A673 (cell line): ENCODE results near the gene MICU1. TPM values are rescaled to one million over a fixed set of nuclear protein-coding genes. Genes with fewer than 3 reads are reported as not detected.

Experiments
- BruUV-seq: library from RNA; stranded (reverse); fragments of 400-500 nt; replicated peaks from 2 replicates; lab custom pipeline; 2021; lab: Mats Ljungman, UMichigan
- CTCF ChIA-PET: fragments of 300-600 bp; sonication (Branson Sonifier 250); formaldehyde crosslinking; loops from one replicate; lab custom pipeline; 2022; ENCODE audit warnings: antibody characterized with exemption; lab: Charles Lee
- POLR2A ChIA-PET: fragments of 300-600 bp; sonication (Branson Sonifier 250); formaldehyde crosslinking; loops from one replicate; lab custom pipeline; 2022; ENCODE audit warnings: antibody characterized with exemption; ENCODE audit not compliant: low non-redundant PET; lab: Charles Lee
- DNase-seq: peaks from one replicate; pipeline ENCODE4 v3.0.0-alpha.2; 2015; ENCODE audit warnings: low spot score
- H3K27ac ChIP-seq: fragments of 200-600 bp; sonication (generic); 2 replicates; pipeline ENCODE4 v1.5.1; 2016; ENCODE audit warnings: mixed run types, low read depth, mild to moderate bottlenecking, mixed read lengths, antibody characterized with exemption, low read length; ENCODE audit not compliant: poor library complexity, severe bottlenecking
- H3K27me3 ChIP-seq: fragments of 200-600 bp; sonication (generic); replicated peaks from 2 replicates; pipeline ENCODE4 v1.6.1; 2017; ENCODE audit warnings: mixed run types, low read depth, mild to moderate bottlenecking, mixed read lengths, antibody characterized with exemption, low read length; ENCODE audit not compliant: insufficient read depth, poor library complexity
- H3K36me3 ChIP-seq: fragments of 200-600 bp; sonication (generic); 2 replicates; pipeline ENCODE4 v1.6.1; 2016; ENCODE audit warnings: mixed run types, mild to moderate bottlenecking, mixed read lengths, antibody characterized with exemption, low read length; ENCODE audit not compliant: insufficient read depth, poor library complexity, severe bottlenecking
- H3K4me1 ChIP-seq: fragments of 200-600 bp; sonication (generic); 2 replicates; pipeline ENCODE4 v1.6.1; 2017; ENCODE audit warnings: mixed run types, mild to moderate bottlenecking, mixed read lengths, antibody characterized with exemption, low read length; ENCODE audit not compliant: insufficient read depth, poor library complexity, severe bottlenecking
- H3K4me3 ChIP-seq: fragments of 200-600 bp; sonication (generic); 2 replicates; pipeline ENCODE4 v1.5.1; 2016; ENCODE audit warnings: low read depth, mixed run types, mild to moderate bottlenecking, mixed read lengths, low read length; ENCODE audit not compliant: poor library complexity, severe bottlenecking
- H3K9me3 ChIP-seq: fragments of 200-600 bp; sonication (generic); 2 replicates; pipeline ENCODE4 v1.6.1; 2016; ENCODE audit warnings: mixed run types, low read depth, mild to moderate bottlenecking, mixed read lengths, antibody characterized with exemption, low read length; ENCODE audit not compliant: poor library complexity, severe bottlenecking
- CTCF ChIP-seq: fragments of 300-800, 200-600 bp; sonication (generic); conservative IDR thresholded peaks from 2 replicates; pipeline ENCODE4 v1.5.1; 2017; ENCODE audit warnings: low read depth, mild to moderate bottlenecking, antibody characterized with exemption, low read length, moderate library complexity, mixed read lengths
- EZH2 ChIP-seq: fragments of 200-600 bp; sonication (generic); IDR thresholded peaks from 2 replicates; pipeline ENCODE4 v1.6.1; 2017; ENCODE audit warnings: borderline replicate concordance, low read depth, mild to moderate bottlenecking, mixed read lengths, antibody characterized with exemption, low read length; ENCODE audit not compliant: poor library complexity, severe bottlenecking
- intact Hi-C: fragments of 100-400 bp; cut with micrococcal nuclease; formaldehyde crosslinking; loops from one replicate; pipeline ENCODE4 v1.10.0; 2022; ENCODE audit not compliant: unreplicated experiment
- total RNA-seq: library from RNA; stranded (reverse); gene quantifications from 2 replicates; pipeline ENCODE4 v1.2.3, GENCODE V29; 2021

The MICU1 gene
- total RNA-seq, 1 experiment from 2014 or later: 37.7 TPM

- H3K4me3 ChIP-seq: no peak overlapping the region
- no peaks in the 10 kb centered on the region for H3K9me3 ChIP-seq
- POLR2A ChIA-PET: no interaction called here
- no TSS peak for BruUV-seq
- TF ChIP-seq CTCF (no peak), EZH2 (no peak)
- H3K27ac ChIP-seq: peak overlapping the region; percentile 15
- no peaks in the 10 kb centered on the region for H3K27me3 ChIP-seq
- DNase-seq: no peak
- H3K36me3 ChIP-seq: no peaks in the 10 kb centered on the region
- intact Hi-C loops: loop anchor here (2.0 to 10.0 kb wide), 2 partner anchors 250 to 698 kb away; no protein-coding TSS in a partner anchor
- no peaks in the 10 kb centered on the region for H3K4me1 ChIP-seq
- CTCF ChIA-PET: interaction anchor here (0.5 to 3.0 kb wide), 4 partner anchors 199 to 1016 kb away, joined by 3 to 26 read pairs (median 4); no protein-coding TSS in a partner anchor
Observed at GRCh38 chr10:72365106-72365895, 260.6 kb downstream of the MICU1 start.

- H3K4me3 ChIP-seq: no peak overlapping the region
- H3K27ac ChIP-seq: peak overlapping the region; percentile 15
- BruUV-seq: no TSS peak
- DNase-seq: peak; percentile 97
- intact Hi-C loops: loop anchor here (1.0 to 10.0 kb wide), 7 partner anchors 203 to 793 kb away; partner anchors contain the start of gene MCU
- ChIA-PET CTCF (interaction anchor here (0.6 to 3.0 kb wide), 3 partner anchors 200 to 1017 kb away, joined by 3 to 26 read pairs (median 3); no protein-coding TSS in a partner anchor), POLR2A (no interaction called here)
- TF ChIP-seq CTCF (peak; percentile 95), EZH2 (no peak)
- no peaks in the 10 kb centered on the region for H3K27me3 ChIP-seq
- H3K4me1 ChIP-seq: no peaks in the 10 kb centered on the region
- H3K9me3 ChIP-seq: no peaks in the 10 kb centered on the region
- H3K36me3 ChIP-seq: no peaks in the 10 kb centered on the region
Observed at GRCh38 chr10:72364239-72364777, 261.6 kb downstream of the MICU1 start.

- Histone ChIP-seq H3K4me1 (peaks cover 8% of the 10 kb centered on the region), H3K27ac (no peak overlapping the region), H3K27me3 (no peaks in the 10 kb centered on the region), H3K4me3 (no peak overlapping the region), H3K9me3 (no peaks in the 10 kb centered on the region), H3K36me3 (no peaks in the 10 kb centered on the region)
- CTCF ChIA-PET: no interaction called here
- POLR2A ChIA-PET: no interaction called here
- TF ChIP-seq EZH2 (no peak), CTCF (no peak)
- DNase-seq: no peak
- BruUV-seq: no TSS peak
- intact Hi-C loops: no loop called here
Observed at GRCh38 chr10:72356987-72357386, 268.9 kb downstream of the MICU1 start.
